NCI-H2029 (cell line): ENCODE measurements around the gene AADACL3.
"Not testable (repeated sequence)": the region's sequence is repeated elsewhere in the genome, so short reads cannot be mapped to it uniquely, and the experiment has no call there.

Experiments used
- DNase-seq: peaks from one replicate; lab custom pipeline; 2025; lab: John Stamatoyannopoulos, UW

The AADACL3 gene

GRCh38 chr1:12714710-12715475 is 1.0 kb upstream of the AADACL3 start:
- DNase-seq = no peak

DNA sequence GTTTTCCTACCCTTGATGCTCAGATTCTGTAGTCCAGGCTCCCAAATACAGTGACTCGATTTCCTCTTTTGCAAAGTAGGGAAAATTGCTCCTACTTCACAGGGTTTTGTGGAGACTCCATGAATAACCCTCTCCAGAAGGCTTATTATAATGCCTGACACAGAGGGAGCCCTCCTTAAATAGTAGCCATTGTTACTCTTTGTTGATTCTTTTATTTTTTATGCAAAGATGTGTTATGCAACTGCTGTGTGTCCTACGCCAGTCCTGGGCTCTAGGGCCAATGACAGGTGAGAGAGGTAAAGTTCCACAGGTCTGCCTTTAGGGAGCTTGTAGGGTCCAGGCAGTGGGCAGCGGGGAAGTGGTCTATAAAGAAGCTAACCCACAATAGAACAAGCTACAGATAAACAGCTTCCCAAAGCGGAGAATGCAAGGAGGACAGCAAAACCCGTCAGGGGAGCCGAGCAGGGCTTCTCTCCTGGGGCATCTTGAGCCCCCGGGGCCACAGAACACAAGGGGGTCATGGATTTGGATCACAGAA is 1.5 kb downstream of the AADACL3 start:
- no peak for DNase-seq

GRCh38 chr1:12722626-12723025 is 6.7 kb downstream of the AADACL3 start:
- DNase-seq = no peak

DNA sequence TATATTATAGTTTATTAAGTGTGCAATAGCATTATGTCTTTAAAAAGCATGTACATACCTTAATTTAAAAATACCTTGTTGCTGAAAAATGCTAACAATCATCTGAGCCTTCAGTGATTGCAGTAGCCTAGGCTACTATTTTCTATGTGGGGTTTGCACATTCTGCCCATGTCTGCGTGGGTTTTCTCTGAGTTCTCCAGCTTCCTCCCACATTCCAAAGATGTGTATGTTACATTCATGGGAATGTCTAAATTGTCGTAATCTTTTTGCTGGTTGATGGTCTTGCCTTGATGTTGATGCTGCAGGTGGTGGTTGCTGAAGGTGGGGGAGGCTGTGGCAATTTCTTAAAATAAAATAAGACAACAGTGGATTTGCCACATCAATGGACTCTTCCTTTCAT is 12.5 kb downstream of the AADACL3 start:
- DNase-seq = no peak

DNA sequence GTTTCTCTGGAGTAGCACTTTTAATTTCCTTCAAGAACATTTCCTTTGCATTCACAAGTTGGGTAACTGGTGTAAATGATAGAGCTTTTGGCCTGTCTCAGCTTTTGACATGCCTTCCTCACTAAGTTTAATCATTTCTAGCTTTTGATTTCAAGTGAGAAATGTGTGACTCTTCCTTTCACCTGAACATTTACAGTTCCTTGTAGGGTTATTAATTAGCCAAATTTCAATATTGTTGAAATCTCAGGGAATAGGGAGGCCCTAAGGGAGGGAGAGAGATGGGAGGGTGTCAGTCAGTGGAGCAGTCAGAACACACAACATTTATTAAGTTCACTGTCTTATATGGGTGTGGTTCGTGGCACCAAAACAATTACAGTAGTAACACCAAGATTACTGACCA is 14.2 kb downstream of the AADACL3 start:
- no peak for DNase-seq

DNA sequence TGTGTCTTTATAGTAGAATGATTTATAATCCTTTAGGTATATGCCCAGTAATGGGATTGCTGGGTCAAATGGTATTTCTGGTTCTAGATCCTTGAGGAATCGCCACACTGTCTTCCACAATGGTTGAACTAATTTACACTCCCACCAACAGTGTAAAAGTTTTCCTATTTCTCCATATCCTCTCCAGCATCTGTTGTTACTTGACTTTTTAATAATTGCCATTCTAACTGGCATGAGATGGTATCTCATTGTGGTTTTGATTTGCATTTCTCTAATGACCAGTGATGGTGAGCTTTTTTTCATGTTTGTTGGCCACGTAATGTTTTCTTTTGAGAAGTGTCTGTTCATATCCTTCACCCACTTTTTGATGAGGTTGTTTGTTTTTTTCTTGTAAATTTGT is 15.2 kb downstream of the AADACL3 start:
- not testable (repeated sequence) for DNase-seq

- no peak for DNase-seq
Measured at GRCh38 chr1:12734651-12735050, 18.7 kb downstream of the AADACL3 start.

GRCh38 chr1:12738934-12739333 is 23.0 kb downstream of the AADACL3 start:
- DNase-seq = no peak

DNA sequence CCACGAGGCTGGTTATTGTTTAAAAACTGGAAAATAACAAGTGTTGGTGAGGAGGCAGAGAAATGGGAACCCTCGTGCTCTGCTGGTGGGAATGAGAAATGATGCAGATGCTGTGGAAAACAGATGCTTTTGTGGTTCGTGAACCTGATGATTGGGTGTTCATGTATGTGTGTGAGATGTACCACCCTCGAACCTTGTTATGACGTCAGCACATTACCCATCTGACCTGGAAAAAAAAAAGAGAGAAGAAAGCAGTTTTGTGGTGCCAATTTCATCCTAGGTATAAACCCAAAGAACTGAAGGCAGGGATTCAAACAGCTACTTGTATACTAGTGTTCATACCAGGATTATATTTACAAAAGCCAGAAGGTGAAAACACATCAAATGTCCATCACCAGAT is 23.7 kb downstream of the AADACL3 start:
- no peak for DNase-seq

- no peak for DNase-seq
Measured at GRCh38 chr1:12741946-12742345, 26.0 kb downstream of the AADACL3 start.

- DNase-seq = no peak
Measured at GRCh38 chr1:12745126-12745991, 29.4 kb downstream of the AADACL3 start.

GRCh38 chr1:12745992-12746323 is 30.0 kb downstream of the AADACL3 start, which contains the start of gene CFAP107:
Gene CFAP107 (plus strand): TSS chr1:12746200. CDS start chr1:12746431, 231 bp downstream.
- DNase-seq = peak; percentile 61

DNA sequence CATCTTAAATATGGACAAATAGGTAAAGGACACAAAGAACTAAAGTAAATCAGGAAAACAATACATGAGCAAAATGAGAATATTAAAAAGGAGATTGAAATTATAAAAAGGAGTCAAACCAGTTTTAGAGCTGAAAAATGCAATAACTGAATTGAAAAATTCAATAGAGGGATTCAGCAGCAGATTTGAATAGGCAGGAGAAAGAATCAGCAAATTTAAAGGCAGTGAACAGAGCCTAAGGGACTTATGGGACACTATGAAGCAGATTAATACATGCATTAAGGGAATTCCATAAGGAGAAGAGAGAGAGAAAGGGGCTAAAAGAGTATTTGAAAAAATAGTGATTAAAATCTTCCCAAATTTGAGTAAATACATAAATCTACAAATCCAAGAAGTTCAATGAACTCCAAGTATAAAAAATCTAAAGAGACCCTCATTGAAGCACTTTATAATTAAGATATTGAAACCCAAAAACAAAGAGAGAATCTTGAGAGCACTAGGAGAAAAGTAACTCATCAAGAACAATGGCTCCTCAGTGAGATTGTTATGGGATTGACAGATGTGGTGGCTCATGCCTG is 33.0 kb downstream of the AADACL3 start:
- no peak for DNase-seq

- DNase-seq = no peak
Measured at GRCh38 chr1:12754738-12755137, 38.8 kb downstream of the AADACL3 start.

- no peak for DNase-seq
Measured at GRCh38 chr1:12756273-12756672, 40.4 kb downstream of the AADACL3 start.

DNA sequence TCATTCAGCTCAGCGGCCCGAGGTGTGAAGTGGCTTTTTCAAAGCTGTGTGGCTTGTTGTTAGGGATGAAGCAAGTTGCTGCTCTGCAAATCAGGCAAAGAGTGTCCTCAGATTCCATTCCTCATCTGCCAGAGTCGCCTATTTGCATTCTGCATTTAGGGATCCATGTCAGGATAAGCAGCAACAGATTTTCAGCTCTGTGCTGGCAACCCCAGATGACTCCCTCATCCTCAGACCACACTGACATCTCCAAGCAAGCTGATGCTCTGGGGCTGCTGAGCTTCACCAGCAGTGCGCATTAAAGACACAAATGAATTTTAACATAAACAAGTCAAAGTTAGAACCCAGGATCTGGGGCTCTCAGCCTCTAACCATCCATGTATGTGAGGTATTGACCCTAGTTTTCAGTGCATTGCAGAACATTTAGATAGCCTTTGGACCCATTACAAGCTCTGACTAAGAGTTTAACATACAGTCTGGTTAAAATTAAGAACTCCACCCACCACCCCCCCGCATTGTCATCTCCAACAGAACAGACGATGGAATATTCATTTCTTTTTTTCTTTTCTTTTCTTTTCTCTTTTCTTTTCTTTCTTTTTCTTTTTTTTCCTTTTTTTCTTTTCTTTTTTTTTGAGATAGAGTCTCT is 41.0 kb downstream of the AADACL3 start:
- DNase-seq = no peak

GRCh38 chr1:12757836-12758235 is 41.9 kb downstream of the AADACL3 start:
- no peak for DNase-seq

GRCh38 chr1:12760256-12760795 is 44.4 kb downstream of the AADACL3 start:
- no peak for DNase-seq

DNA sequence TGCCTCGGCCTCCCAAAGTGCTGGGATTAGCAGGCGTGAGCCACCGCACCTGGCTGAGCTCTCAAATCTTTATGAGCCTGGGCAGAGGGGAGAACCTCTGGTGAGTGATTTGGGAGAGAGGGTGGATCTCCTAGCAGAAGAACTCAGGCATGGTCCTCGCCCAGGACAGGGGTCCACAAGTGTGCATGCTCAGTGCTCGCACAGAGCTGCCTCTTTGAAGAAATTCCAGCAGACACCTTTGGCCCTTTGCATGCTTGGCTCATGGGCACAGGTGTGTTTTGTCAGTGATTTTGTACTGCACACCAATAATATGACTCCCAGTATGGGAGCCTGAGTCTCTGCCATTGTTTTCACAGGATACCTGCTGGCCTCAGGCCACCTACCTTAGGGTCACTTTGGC is 45.9 kb downstream of the AADACL3 start:
- no peak for DNase-seq

GRCh38 chr1:12762766-12763165 is 46.9 kb downstream of the AADACL3 start:
- DNase-seq = no peak

DNA sequence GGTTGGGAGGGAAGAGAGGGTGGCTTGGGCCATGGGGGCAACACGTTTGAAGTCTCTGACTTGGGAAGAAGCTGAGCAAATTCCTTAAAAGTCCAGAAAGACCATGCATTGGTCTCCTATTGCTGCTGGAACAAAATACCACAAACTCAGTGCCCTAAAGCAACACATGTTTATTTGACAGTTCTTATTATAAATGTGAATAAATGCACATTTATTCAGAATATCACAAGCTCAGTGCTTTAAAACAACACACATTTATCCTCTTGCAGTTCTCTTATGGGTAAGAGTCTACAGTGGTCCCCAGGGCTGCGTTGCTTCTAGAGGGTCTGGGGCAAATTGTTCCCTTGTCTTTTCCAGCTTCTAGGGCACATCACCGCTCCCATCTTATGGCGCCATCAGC is 47.6 kb downstream of the AADACL3 start:
- DNase-seq = no peak

- DNase-seq = no peak
Measured at GRCh38 chr1:12764016-12764415, 48.1 kb downstream of the AADACL3 start.
